NCI-H2196 treated with DMSO at 0.1 percent for 48 hours (cell line): ENCODE data around the gene RLF.
"Not testable (repeated sequence)": the region's sequence is repeated elsewhere in the genome, so short reads cannot be mapped to it uniquely, and the experiment has no call there.

Experiments
- DNase-seq: peaks from one replicate; lab custom pipeline; 2025; ENCODE audit not compliant: unreplicated experiment; lab: John Stamatoyannopoulos, UW

The RLF gene

GRCh38 chr1:40171036-40171435 is 9.8 kb downstream of the RLF start:
- no peak for DNase-seq

- no peak for DNase-seq
Observed at GRCh38 chr1:40174788-40175187, 13.6 kb downstream of the RLF start.

GRCh38 chr1:40176989-40177388 is 15.8 kb downstream of the RLF start:
- DNase-seq = not testable (repeated sequence)

- no peak for DNase-seq
Observed at GRCh38 chr1:40178200-40178599, 17.0 kb downstream of the RLF start.

- no peak for DNase-seq
Observed at GRCh38 chr1:40179496-40180089, 18.4 kb downstream of the RLF start.

GRCh38 chr1:40183055-40183710 is 22.0 kb downstream of the RLF start:
- no peak for DNase-seq

- no peak for DNase-seq
Observed at GRCh38 chr1:40184193-40184592, 23.0 kb downstream of the RLF start.

- no peak for DNase-seq
Observed at GRCh38 chr1:40185951-40186864, 25.0 kb downstream of the RLF start.

- DNase-seq = no peak
Observed at GRCh38 chr1:40187399-40187798, 26.2 kb downstream of the RLF start.

- not testable (repeated sequence) for DNase-seq
Observed at GRCh38 chr1:40194639-40195038, 33.5 kb downstream of the RLF start.

- no peak for DNase-seq
Observed at GRCh38 chr1:40197656-40198055, 36.5 kb downstream of the RLF start.

- DNase-seq = peak; percentile 28
Observed at GRCh38 chr1:40199126-40199525, 37.9 kb downstream of the RLF start.

GRCh38 chr1:40204856-40205255 is 43.7 kb downstream of the RLF start:
- DNase-seq = no peak

- DNase-seq = no peak
Observed at GRCh38 chr1:40210511-40211204, 49.5 kb downstream of the RLF start.

- no peak for DNase-seq
Observed at GRCh38 chr1:40218333-40218732, 57.1 kb downstream of the RLF start.

- not testable (repeated sequence) for DNase-seq
Observed at GRCh38 chr1:40221471-40221905, 60.3 kb downstream of the RLF start.

- no peak for DNase-seq
Observed at GRCh38 chr1:40221977-40222772, 61.0 kb downstream of the RLF start.

GRCh38 chr1:40224040-40224439 is 62.9 kb downstream of the RLF start:
- DNase-seq = no peak

GRCh38 chr1:40226192-40226591 is 65.0 kb downstream of the RLF start:
- no peak for DNase-seq

- DNase-seq = no peak
Observed at GRCh38 chr1:40232444-40232843, 71.3 kb downstream of the RLF start.
